Left renal cortex interstitium (tissue), 4 donors: Measurements from ENCODE around the gene TMCC1. TPM values are rescaled to one million over a fixed set of nuclear protein-coding genes. Genes with fewer than 3 reads are reported as not detected.
"Not testable (repeated sequence)": the region's sequence is repeated elsewhere in the genome, so short reads cannot be mapped to it uniquely, and the experiment has no call there.

ENCODE experiments used
- DNase-seq, 4 donors: peaks; one replicate each; pipeline ENCODE4 v3.0.0-alpha.2; 2013; ENCODE audit warnings: low read depth in 4 of 4, low spot score in 2 of 4, missing footprints in 1 of 4
- polyA plus RNA-seq, 4 donors: library from polyadenylated mRNA; unstranded; fragments of 120-200 nt; gene quantifications; one replicate each; pipeline ENCODE4 v1.2.1, GENCODE V29; 2013; ENCODE audit not compliant: insufficient read length in 4 of 4

TMCC1 gene
- polyA plus RNA-seq, 4 donors = 22.7 to 25.5 (median 24.2) TPM

DNA sequence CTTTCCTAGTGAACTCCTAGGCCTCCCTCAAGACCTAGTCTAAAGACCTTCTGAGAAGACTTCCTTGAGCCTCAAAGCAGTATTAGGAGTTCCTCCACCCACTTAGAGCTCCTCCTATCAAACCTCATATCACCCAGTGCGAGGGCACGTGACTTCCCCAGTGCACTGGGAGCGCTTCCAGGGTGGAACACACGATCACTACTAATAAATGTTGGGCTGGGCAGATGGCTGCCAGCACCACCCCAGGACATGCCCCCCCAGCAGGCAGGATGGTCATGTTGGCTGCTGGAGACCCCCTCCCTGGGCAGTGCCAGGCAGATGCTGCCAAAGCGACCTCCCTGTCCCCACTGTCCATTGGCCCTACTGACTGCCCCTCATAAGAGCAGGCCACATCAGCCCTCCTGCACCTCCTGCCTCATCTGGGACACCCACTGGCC lies 278.6 kb downstream of the TMCC1 start:
- no peak for DNase-seq

DNA sequence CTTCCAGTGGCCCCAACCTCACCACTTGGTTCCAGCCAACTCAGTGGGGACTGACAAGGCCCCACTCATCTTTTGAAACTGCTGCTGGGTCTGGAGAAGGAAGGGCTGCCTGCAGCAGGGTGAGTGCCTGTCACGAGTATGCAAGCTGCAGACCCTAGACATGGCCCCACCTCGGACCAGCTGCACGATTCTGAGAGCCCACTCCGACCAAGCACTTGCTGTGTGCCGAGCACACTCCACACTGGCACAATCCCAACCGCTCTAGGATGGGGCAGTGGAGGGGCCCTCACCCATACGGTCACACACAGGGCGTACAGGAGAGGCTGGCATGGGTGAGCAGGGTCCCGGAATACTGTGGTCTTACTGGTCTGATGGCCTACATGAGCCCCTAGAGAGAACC lies 279.1 kb downstream of the TMCC1 start:
- no peak for DNase-seq

DNA sequence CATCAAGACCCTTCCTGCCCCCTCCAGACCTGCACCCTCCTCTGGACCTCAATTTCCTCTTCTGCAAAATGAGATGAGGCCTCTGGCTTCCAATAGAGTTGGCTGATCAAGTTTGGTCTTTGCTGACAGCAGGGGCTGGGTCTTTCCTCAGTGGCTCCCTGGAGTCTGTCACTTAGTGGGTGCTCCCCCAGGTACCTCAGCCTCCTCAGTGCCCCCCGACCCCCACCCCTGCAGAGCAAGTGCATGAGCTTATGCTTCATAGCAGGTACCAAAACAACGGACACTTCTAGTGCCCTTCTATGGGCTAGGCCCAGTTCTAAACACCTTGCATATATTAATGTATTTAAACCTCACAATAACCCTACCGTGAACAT lies 280.2 kb downstream of the TMCC1 start:
- DNase-seq = no peak

DNA sequence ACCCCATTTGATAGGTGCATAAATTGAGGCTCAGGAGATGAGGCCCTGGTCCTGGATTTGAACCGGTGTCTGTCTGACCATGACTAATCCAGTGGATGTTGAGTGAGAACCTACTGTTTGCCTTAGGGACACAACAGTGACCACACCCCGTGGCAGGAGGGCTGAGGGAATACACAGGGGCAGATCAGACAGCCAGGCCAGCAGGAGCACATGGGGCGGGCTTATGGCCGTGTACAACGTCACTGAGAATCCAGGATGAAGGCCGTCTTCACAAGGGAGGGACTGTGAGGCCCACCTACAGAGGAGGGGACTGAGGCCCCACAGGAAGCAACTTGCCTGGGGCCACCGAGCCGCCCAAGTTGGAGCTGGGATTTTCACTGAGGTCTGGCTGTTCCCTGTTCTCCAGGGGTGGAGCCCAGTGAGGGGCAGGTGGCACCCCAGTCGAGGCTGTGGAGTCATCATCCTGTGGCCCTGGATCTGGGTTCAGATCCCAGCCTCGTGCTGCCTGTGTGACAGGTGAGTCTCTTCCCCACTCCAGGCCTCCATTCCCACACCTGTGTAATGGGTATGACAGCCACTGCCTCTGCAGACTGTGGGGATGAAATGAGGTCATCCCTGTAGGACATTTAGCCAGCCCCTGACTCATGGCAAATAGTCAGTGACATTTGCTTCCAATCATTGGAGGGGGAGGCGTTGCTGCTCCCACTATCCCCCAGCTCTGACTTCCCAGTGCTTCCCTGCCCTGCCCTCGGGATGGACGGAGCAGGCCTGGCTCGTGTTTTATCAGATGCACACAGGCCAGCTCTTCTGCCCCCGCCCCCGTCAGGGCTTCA lies 280.8 kb downstream of the TMCC1 start:
- no peak for DNase-seq

DNA sequence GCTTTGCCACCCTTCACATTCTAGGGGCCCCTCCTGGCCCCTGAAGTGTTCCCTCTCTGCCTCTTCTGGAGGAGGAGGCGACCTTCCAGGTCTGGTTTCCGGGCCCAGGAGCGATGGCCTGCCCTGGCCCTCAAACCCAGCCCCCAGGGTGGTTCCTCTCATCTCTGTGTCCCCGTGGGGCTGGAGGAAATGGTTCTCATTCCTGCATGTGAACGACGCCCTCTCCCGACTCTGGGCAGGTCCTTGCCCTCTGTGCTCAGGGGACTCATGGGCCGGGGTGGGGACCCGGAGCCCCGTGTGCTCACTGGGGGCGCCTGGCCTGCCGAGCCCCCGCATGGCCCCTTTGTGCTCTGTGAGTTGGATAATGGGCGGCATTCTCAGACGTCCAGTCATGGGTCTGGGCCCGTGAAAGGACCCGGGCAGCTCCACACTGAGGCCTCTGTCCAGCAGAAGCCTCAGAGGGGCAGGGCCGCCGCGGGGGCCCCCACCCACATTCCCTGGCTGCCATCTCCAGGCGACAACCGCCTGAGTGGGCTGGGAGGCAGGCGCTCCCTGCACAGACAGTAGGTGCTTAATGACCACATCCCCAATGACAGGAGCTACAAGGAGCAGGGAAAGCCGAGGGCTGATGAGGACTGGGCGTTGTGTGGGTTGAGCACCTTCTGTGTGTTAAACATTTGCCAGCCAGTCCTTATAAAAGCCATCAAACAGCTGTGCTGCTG lies 281.5 kb downstream of the TMCC1 start:
- no peak for DNase-seq

DNA sequence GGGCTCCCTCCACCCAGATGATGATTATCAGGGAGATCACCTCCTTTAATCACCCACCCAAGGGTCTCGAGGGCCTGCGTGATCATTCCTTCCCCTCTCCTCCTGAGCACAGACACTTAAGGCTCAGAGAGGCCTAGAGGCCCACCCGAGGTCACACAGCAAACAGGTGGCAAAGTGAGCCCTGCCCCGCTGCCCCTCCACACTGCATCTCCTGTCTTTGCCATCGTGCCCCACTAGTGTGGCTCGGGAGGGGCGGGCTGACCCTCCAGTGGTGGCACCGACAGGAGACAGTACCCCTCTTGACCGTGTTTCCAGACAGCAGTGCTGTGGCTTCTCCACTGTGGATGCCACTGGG lies 282.1 kb downstream of the TMCC1 start:
- no peak for DNase-seq

DNA sequence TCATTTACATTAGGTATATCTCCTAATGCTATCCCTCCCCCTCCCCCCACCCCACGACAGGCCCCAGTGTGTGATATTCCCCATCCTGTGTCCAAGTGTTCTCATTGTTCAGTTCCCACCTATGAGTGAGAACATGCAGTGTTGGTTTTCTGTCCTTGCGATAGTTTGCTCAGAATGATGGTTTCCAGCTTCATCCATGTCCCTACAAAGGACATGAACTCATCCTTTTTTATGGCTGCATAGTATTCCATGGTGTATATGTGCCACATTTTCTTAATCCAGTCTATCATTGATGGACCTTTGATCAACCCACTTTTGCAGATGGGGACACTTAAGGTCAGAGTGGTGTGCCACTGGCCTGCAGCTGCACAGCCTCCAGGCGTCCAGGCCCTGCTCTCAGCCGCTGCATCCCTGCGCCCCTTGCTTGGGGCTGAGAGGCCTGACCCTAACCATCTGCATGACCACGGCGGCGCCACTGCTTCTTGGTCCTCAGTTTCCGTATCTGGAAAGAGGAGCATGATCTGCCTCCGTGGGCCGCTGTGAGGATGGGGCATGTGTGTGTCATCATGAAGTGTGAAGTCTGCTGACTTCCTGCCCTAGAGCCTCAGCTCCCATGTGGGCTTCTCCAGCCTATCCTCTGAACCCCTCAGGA lies 282.6 kb downstream of the TMCC1 start:
- DNase-seq = not testable (repeated sequence)

DNA sequence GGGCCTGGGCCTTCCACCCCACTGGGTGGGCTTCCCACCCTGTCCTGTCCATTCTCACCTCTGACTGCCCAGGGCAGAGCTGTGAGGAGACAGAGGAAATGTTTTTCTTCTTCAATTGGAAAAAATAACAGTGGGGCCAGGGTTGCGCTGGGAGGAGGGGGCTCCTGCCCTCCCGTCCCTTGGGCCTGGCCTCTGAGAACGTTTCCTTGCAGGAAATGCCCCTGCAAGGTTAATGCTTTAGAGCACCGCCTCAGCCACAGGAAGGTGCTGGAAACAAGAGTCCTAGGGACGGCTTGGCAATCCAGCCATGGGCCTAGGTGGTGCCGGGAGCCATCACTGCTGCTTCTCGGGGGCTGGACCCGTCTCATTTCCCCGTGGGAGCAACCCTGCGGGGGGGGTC lies 283.2 kb downstream of the TMCC1 start:
- no peak for DNase-seq

DNA sequence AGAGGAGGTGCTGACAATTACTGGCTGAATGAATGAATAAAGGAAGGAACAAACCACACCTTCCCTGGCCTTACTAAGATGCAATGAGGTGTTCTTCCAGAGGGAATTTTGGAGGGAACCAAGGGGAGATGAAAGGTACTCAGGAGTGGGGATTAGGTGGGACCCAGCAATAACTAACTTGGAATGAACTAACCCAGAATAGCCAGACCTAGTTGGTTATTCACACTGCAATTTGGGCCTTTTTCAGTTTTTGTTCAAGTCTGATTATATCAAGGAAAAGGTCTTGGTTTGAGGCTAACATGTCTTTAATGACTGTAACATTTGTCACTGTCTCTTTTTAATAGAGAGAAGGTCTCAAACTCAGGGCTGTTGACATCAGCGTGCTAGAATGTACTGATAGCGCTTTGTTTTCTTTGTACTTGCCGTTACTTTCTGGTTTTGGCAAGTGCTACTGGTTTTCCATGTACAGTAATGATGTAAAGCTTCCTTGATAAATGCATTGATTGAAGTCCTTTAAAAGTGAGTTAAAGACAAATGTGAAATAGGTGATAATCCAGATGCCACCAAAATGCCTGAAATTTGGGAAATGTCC lies 283.8 kb downstream of the TMCC1 start:
- no peak for DNase-seq

DNA sequence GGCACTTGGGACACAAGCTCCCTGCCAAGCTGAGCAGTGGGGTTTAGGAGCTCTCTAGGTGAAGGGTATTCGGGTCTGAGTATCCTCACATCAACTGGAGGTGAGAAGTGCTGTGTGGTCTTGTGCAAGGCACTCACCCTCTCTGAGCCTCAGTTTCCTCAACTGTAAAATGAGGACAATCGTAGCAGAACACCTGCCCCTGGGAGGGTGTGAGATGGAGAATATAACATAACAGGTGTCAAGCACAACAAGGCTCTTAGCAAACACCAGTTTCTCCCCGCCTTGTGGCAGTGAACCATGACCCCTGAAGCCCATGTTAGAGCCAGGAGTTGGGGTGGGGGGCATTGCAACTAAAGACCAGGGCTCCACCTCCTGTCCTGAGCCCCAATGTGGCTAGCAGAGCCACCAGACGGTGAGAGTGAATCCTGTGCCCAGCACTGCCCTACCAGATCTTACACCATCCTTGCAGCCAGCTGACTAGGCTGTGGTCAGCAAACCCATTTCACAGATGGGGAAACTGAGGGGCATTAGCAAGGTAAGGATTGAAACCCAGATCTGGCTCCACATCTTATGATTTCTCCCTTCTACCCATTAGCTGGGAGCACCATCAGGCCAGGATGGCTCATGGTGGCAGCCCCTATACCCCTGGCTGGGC lies 284.4 kb downstream of the TMCC1 start:
- no peak for DNase-seq

DNA sequence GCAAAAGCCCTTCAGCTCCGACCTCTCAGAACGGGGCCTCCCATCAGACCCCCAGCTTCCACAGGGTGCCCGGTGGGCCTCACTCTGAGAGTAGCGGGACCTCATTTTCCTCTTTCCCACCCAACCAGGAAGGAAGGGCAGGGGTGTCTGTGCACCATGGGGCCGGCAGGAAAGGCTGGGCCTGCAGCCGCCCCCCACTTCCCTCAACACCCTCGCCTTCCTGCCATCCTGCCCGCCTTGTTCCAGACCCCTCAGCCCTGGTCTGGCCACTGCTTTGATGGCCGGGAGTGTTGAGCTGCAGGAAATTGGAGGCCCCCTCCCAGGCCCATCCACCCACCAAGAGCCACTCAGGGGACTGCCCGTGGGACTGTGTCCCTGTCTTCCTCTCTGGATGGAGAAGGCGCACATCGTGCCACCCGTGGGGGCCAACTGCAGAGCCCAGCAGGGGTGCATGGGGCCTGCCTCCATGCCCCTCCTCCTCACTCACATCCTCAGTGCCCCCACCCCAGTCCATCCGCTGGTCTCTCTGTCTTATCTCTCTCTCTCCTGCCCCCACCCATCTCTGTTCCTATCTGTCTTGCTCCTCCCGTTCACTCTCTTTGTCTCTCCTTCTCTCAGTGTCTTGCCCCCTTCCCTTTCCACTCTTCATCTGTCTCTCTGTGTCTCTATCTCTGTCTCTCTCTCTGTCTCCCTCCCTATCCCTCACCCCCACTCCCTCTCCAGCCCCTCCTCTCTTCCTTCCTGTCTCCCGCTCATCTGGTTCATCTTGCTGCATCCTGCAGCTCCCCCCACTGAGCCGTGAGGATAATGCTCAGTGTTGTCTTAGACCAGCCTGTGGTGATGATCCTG lies 285.2 kb downstream of the TMCC1 start:
- DNase-seq = no peak

DNA sequence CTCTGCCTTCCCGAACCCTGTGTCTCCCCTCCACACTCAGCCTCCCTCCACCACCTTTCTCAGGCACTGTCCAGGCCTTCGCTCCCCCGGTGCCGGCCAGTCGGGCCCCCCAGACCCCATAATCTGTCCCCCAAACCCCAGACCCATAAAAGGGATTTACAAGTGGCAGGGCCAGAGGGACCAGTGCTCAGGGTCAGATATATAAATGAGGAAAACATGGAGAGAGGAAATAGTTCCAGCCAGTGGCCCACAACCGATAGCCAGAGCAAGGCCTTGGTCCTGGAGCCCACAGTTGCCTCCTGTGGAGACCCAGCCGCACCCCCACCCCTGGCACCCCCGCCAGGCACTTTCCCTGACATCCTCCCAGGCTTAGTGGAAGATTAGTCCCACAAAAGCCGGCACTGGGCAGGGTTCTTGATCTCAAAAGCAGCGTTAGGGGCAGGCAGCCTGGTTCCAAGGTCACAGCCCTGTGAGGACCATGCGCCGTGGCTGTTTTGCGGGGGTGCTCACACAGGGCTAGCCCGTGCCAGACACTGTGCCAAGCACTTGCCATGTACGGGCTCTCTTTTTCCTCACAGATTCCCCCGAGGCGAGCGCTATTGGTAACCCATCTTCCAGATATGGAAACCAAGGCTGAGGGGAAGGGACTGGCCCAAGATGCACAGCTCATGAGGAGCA lies 286.0 kb downstream of the TMCC1 start:
- DNase-seq = no peak

DNA sequence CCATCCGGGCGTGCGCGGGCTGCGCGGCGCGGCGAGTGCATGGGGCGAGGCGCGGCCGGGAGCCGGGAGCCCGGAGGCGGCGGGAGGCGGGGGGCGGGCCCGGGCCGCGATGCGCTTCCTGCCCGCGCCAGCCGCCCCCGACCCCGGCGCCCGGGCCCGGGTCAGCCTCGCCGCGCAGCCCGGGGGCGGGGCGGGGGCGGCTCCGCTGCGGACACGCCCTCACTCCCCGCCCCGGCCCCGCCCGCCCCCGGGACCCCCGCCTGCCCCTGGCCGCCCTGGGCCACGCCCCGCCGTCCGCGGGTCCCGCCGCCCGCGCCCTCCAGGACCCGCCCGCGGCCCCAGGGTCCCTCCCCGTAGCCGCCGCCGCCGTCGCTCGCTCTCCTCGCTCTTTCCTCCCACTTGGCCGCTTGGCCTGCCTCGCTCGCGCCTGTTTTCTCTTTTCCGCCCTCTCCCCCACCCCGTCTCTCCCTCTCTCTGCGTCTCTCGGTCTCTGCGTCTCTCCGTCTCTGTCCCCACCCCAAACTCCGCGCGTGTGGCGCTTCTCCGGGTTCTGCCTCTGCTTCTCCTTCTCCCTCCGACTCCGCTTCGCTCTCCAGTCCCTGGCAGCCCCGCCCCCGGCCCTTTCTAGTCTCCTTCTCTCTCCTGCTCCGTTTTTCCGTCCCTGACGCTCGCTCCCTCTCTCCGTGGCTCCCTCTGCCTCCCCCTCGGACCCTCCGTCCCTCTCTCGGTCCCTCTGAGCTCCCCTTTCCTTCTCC lies 286.7 kb downstream of the TMCC1 start, which contains the start of gene PLXND1:
PLXND1 (minus strand) TSS at position 41 of the 755 bp plus-strand sequence; CDS start at position 4, 37 bp downstream.
- no peak for DNase-seq

DNA sequence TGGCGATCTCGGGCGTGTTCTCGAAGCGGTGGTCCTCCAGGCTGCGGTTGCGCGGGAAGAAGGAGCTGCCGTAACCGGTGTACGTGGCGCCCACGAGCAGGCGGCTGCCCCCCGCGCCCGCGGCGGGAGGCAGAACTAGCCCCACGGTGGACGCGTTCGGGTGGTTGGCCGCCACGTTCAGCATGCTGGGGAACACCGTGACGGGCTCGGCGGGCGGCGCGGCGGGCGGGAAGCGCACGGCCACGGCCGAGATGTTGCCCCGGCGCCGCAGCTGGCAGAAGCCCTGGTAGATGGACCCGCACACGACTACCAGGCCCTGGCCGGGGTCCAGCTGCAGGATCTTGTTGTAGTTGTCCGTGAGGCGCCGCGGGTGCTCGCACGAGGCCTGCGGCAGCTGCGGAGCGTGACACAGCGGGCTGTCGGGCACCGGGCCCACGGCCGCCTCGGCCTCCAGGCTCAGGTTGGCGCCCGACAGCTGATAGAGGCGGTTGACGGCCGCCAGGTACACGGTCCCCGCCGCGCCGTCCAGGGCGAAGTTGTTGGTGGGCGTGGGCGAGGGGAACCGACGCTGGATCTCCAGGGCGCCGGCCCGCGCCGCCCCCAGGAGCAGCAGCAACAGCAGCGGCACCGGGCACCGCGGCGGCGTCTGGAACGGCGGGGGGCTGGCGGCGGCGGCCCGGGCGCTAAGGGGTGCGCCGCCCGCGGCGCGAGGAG lies 287.4 kb downstream of the TMCC1 start:
- no peak for DNase-seq

DNA sequence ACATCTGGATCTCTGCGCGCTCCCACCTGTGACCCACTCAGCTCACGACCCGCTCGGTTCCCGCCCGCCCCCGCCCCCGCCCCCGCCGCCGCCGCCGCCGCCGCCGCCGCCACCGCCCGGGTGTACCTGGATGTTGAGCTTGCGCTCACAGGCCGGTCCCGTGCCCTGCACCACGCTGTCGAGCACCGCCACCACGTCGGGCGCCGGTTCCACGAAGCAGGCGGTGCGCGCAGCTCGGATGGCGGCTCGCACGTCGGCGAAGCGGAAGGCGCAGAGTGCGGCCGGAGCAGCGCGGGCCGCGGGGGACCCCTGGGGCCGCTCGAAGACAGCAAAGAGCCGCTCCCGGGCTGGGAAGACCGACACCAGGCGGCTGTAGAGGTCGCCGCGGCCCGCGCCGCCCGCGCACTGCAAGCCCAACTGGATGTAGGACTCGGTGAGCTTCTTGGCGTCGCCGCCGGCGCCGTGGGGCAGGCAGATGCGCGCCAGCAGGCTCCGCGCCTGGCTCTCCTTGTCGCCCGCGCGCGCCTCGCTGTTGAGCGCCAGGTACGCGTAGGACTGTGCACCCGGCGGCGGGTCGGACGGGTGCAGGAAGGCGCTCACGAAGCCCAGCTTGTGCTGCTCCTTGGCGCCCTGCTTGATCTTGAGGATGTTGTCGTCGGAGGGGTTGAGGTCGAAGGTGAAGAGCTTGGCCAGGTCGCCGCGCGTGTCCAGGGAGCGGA lies 288.1 kb downstream of the TMCC1 start:
- DNase-seq = no peak

DNA sequence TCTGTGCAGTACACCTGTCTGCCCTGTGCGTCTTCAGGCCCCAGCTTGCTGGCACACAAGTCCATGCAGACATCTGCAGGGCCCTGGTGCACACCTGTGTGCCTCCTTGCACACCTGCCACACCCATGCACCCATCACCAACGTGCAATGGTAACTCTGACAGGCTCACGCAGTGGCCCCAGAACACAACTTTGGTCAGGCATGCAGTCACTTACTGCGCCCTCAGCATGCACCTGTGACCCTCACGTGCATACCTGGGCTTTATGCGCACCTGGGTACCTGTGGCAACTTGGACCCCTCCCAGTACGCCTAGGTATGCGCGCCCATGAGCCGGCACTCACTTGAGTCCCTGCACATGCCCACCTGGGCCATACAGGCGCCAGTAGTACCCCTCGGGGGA lies 288.7 kb downstream of the TMCC1 start:
- no peak for DNase-seq
